Measurements from ENCODE around the gene CYGB.

Gene CYGB

GRCh38 chr17:76545918-76546555 lies 8.5 kb upstream of the CYGB start:
- Histone ChIP-seq H3K9me2 (replicated peaks; ENCODE audit: insufficient read depth, low read length) (no peaks in the 10 kb centered on the region), H2AFZ (ENCODE audit: low read depth, low read length, severe bottlenecking) (no peak overlapping the region), H3K79me2 (ENCODE audit: insufficient read depth, low read length) (no peaks in the 10 kb centered on the region), H3F3A (ENCODE audit: insufficient read depth) (no peaks in the 10 kb centered on the region), H3K36me3 (ENCODE audit: low read length) (no peaks in the 10 kb centered on the region), H3K9me3 (ENCODE audit: insufficient read depth, low read length) (no peaks in the 10 kb centered on the region), H3K4me3 (ENCODE audit: insufficient read depth, low read length, poor library complexity, severe bottlenecking) (no peak overlapping the region), H4K20me1 (ENCODE audit: low read depth, low read length) (no peaks in the 10 kb centered on the region), H3K4me2 (ENCODE audit: low read depth, low read length, poor library complexity, severe bottlenecking) (no peak overlapping the region), H3K27ac (ENCODE audit: low read depth, low read length) (no peak overlapping the region), H3K9ac (ENCODE audit: low read length) (no peak overlapping the region), H3K27me3 (ENCODE audit: low read length) (no peaks in the 10 kb centered on the region)
- TF ChIP-seq CTCF (IDR thresholded peaks at IDR 0.05; ENCODE audit: insufficient read depth, low read length, poor library complexity, severe bottlenecking) (no peak), EZH2phosphoT487 (conservative IDR thresholded peaks at IDR 0.05; ENCODE audit: low read length) (no peak)

GRCh38 chr17:76544546-76545365 lies 7.2 kb upstream of the CYGB start:
- Histone ChIP-seq H4K20me1 (ENCODE audit: low read depth, low read length) (no peaks in the 10 kb centered on the region), H3K27ac (ENCODE audit: low read depth, low read length) (no peak overlapping the region), H3K9ac (ENCODE audit: low read length) (no peak overlapping the region), H3K9me3 (ENCODE audit: insufficient read depth, low read length) (no peaks in the 10 kb centered on the region), H3K4me2 (ENCODE audit: low read depth, low read length, poor library complexity, severe bottlenecking) (no peak overlapping the region), H3F3A (ENCODE audit: insufficient read depth) (no peaks in the 10 kb centered on the region), H3K27me3 (ENCODE audit: low read length) (no peaks in the 10 kb centered on the region), H3K4me3 (ENCODE audit: insufficient read depth, low read length, poor library complexity, severe bottlenecking) (no peak overlapping the region), H3K79me2 (ENCODE audit: insufficient read depth, low read length) (no peaks in the 10 kb centered on the region), H3K36me3 (ENCODE audit: low read length) (no peaks in the 10 kb centered on the region), H2AFZ (ENCODE audit: low read depth, low read length, severe bottlenecking) (no peak overlapping the region), H3K9me2 (replicated peaks; ENCODE audit: insufficient read depth, low read length) (no peaks in the 10 kb centered on the region)
- TF ChIP-seq CTCF (IDR thresholded peaks at IDR 0.05; ENCODE audit: insufficient read depth, low read length, poor library complexity, severe bottlenecking) (no peak), EZH2phosphoT487 (conservative IDR thresholded peaks at IDR 0.05; ENCODE audit: low read length) (no peak)

- Histone ChIP-seq H3K36me3 (ENCODE audit: low read length) (no peaks in the 10 kb centered on the region), H2AFZ (ENCODE audit: low read depth, low read length, severe bottlenecking) (no peak overlapping the region), H3K27me3 (ENCODE audit: low read length) (no peaks in the 10 kb centered on the region), H3K9ac (ENCODE audit: low read length) (no peak overlapping the region), H3K9me3 (ENCODE audit: insufficient read depth, low read length) (no peaks in the 10 kb centered on the region), H4K20me1 (ENCODE audit: low read depth, low read length) (no peaks in the 10 kb centered on the region), H3K27ac (ENCODE audit: low read depth, low read length) (no peak overlapping the region), H3K9me2 (replicated peaks; ENCODE audit: insufficient read depth, low read length) (no peaks in the 10 kb centered on the region), H3K4me2 (ENCODE audit: low read depth, low read length, poor library complexity, severe bottlenecking) (no peak overlapping the region), H3K4me3 (ENCODE audit: insufficient read depth, low read length, poor library complexity, severe bottlenecking) (no peak overlapping the region), H3F3A (ENCODE audit: insufficient read depth) (no peaks in the 10 kb centered on the region), H3K79me2 (ENCODE audit: insufficient read depth, low read length) (no peaks in the 10 kb centered on the region)
- TF ChIP-seq CTCF (IDR thresholded peaks at IDR 0.05; ENCODE audit: insufficient read depth, low read length, poor library complexity, severe bottlenecking): no peak
- no peak for TF ChIP-seq EZH2phosphoT487 (conservative IDR thresholded peaks at IDR 0.05; ENCODE audit: low read length)
These were observed 6.5 kb upstream of the CYGB start for GRCh38 chr17:76543826-76544545.
